K562 (cell line): Measurements from ENCODE around the gene PSRC1. TPM values are rescaled to one million over a fixed set of nuclear protein-coding genes. Genes with fewer than 3 reads are reported as not detected.

ENCODE experiments used
- ATAC-seq: fragments of 200-7000 bp; cut with Tn5 transposase; 3 replicates; pipeline ENCODE4 v1.9.1; 2020; ENCODE audit warnings: moderate library complexity
- BruUV-seq: library from RNA; stranded (reverse); fragments of 400-500 nt; replicated peaks from 2 replicates; lab custom pipeline; 2021; lab: Mats Ljungman, UMichigan
- CTCF ChIA-PET: fragments of 300-600 bp; formaldehyde crosslinking; extraction: SDS; loops from one replicate; lab custom pipeline; 2021; ENCODE audit warnings: low intra/inter-chr PET ratio; lab: Yijun Ruan, JAX
- POLR2A ChIA-PET: fragments of 300-600, 350-650 bp; sonication (Branson Sonifier 250); formaldehyde crosslinking; extraction: SDS; loops from one replicate; lab custom pipeline; 2021; ENCODE audit warnings: antibody characterized with exemption, inconsistent platforms; lab: Yijun Ruan, JAX
- DNase-seq, 4 experiments: peaks; one replicate each; pipeline versions ENCODE4 v3.0.0 to v3.0.0-alpha.2; 2011 to 2018; ENCODE audit warnings: low spot score in 3 of 4, mixed read lengths in 3 of 4; ENCODE audit errors: extremely low read depth in 1 of 4
- FAIRE-seq: peaks from 2 replicates; lab custom pipeline; 2011; peaks lifted over from hg19 to GRCh38; lab: Jason Lieb, UNC
- H2AFZ ChIP-seq: 2 replicates; pipeline ENCODE4 v1.6.0; 2011; ENCODE audit warnings: low read depth, low read length, control low read depth, inconsistent platforms
- H3K27ac ChIP-seq: fragments of 200-600 bp; 3 replicates; pipeline ENCODE4 v1.8.0; 2011; ENCODE audit warnings: low read depth, mild to moderate bottlenecking, control low read depth, inconsistent platforms, low read length, moderate library complexity, mixed read lengths; ENCODE audit errors: extremely low read depth
- H3K27me3 ChIP-seq, 2 experiments: fragments of 300-600 bp in 1 of 2; 2 replicates in 1 of 2; 3 replicates in 1 of 2; pipeline versions ENCODE4 v1.6.0 to v1.8.0; 2011; ENCODE audit warnings: inconsistent platforms in 2 of 2, low read length in 2 of 2, mild to moderate bottlenecking in 1 of 2, mixed read lengths in 1 of 2, moderate library complexity in 1 of 2; ENCODE audit not compliant: control insufficient read depth in 2 of 2, insufficient read depth in 2 of 2
- H3K36me3 ChIP-seq: fragments of 300-600 bp; 3 replicates; pipeline ENCODE4 v1.8.0; 2011; ENCODE audit warnings: mild to moderate bottlenecking, low read length, inconsistent platforms; ENCODE audit not compliant: control insufficient read depth, insufficient read depth
- H3K4me1 ChIP-seq, 2 experiments: fragments of 200-600 bp in 1 of 2; replicated peaks in 1 of 2; 2 replicates in 1 of 2; 3 replicates in 1 of 2; pipeline versions ENCODE4 v1.5.1 to v1.8.0; 2011; ENCODE audit warnings: inconsistent platforms in 2 of 2, low read length in 2 of 2, mild to moderate bottlenecking in 1 of 2, mixed read lengths in 1 of 2, moderate library complexity in 1 of 2; ENCODE audit not compliant: control insufficient read depth in 2 of 2, insufficient read depth in 2 of 2
- H3K4me2 ChIP-seq: 2 replicates; pipeline ENCODE4 v1.6.1; 2011; ENCODE audit warnings: low read length, control low read depth, inconsistent platforms, mixed read lengths; ENCODE audit not compliant: insufficient read depth
- H3K4me3 ChIP-seq: fragments of 200-600 bp; sonication (generic), shearing (Covaris generic); 2 replicates; pipeline ENCODE4 v1.5.1; 2016; ENCODE audit warnings: control low read depth, inconsistent platforms
- H3K79me2 ChIP-seq: fragments of 200-600 bp; 3 replicates; pipeline ENCODE4 v1.8.0; 2011; ENCODE audit warnings: low read length, inconsistent platforms; ENCODE audit not compliant: control insufficient read depth, insufficient read depth
- H3K9ac ChIP-seq, 2 experiments: 2 replicates each; pipeline versions ENCODE4 v1.6.0 to v1.6.1; 2011; ENCODE audit warnings: low read depth in 2 of 2, low read length in 2 of 2, control low read depth in 1 of 2, inconsistent platforms in 1 of 2, mild to moderate bottlenecking in 1 of 2, mixed read lengths in 1 of 2; ENCODE audit not compliant: insufficient read depth in 1 of 2
- H3K9me1 ChIP-seq: one replicate; pipeline ENCODE4 v1.6.0; 2011; ENCODE audit warnings: inconsistent platforms, mild to moderate bottlenecking, low read length, moderate library complexity; ENCODE audit not compliant: control insufficient read depth, insufficient read depth
- H3K9me3 ChIP-seq: replicated peaks from 2 replicates; pipeline ENCODE4 v1.5.1; 2011; ENCODE audit warnings: low read depth, low read length, inconsistent platforms; ENCODE audit not compliant: control insufficient read depth, insufficient read depth
- H4K20me1 ChIP-seq: replicated peaks from 2 replicates; pipeline ENCODE4 v1.6.1; 2011; ENCODE audit warnings: low read length, inconsistent platforms, mixed read lengths; ENCODE audit not compliant: control insufficient read depth, insufficient read depth
- BDP1 ChIP-seq: IDR thresholded peaks from 3 replicates; pipeline ENCODE4 v1.6.1; 2011; ENCODE audit not compliant: insufficient read length, insufficient read depth
- BRCA1 ChIP-seq, 2 experiments: fragments of 450-650 bp in 1 of 2; sonication (generic) in 1 of 2; formaldehyde crosslinking in 1 of 2; IDR thresholded peaks; 2 replicates each; pipeline versions ENCODE4 v1.5.0 to v1.6.1; 2017 to 2020; ENCODE audit warnings: mild to moderate bottlenecking in 1 of 2, missing genetic modification reagents in 1 of 2
- FIP1L1 ChIP-seq: fragments of 200-400 bp; formaldehyde crosslinking; IDR thresholded peaks from 2 replicates; pipeline ENCODE4 v1.6.1; 2018; ENCODE audit warnings: mild to moderate bottlenecking, low read depth, low read length; ENCODE audit not compliant: poor library complexity, severe bottlenecking
- NFYB ChIP-seq: IDR thresholded peaks from 2 replicates; pipeline ENCODE4 v1.6.1; 2011; ENCODE audit warnings: mild to moderate bottlenecking, moderate library complexity; ENCODE audit not compliant: insufficient read length; ENCODE audit errors: extremely low read depth
- PCBP1 ChIP-seq: fragments of 200-400 bp; formaldehyde crosslinking; IDR thresholded peaks from 2 replicates; pipeline ENCODE4 v1.6.1; 2018; ENCODE audit warnings: mild to moderate bottlenecking, low read depth, low read length; ENCODE audit not compliant: poor library complexity, severe bottlenecking
- RBFOX2 ChIP-seq: fragments of 200-400 bp; formaldehyde crosslinking; IDR thresholded peaks from 2 replicates; pipeline ENCODE4 v1.6.1; 2017; ENCODE audit warnings: low read depth, mild to moderate bottlenecking, low read length, moderate library complexity
- XRCC5 ChIP-seq: fragments of 200-400 bp; formaldehyde crosslinking; IDR thresholded peaks from 2 replicates; pipeline ENCODE4 v1.6.1; 2017; ENCODE audit warnings: low read depth, mild to moderate bottlenecking, low read length
- YY1 ChIP-seq, 3 experiments: IDR thresholded peaks; 2 replicates each; pipeline ENCODE4 v1.6.1; 2011; ENCODE audit warnings: low read length in 2 of 3, mild to moderate bottlenecking in 2 of 3, moderate library complexity in 2 of 3, borderline replicate concordance in 1 of 3, control low read depth in 1 of 3, low read depth in 1 of 3; ENCODE audit not compliant: insufficient read depth in 3 of 3, insufficient replicate concordance in 2 of 3, control insufficient read depth in 1 of 3, insufficient read length in 1 of 3; ENCODE audit errors: extremely low read depth in 1 of 3
- ZBTB33 ChIP-seq: sonication (generic); formaldehyde crosslinking; IDR thresholded peaks from 2 replicates; pipeline ENCODE4 v1.8.1; 2023; ENCODE audit warnings: mild to moderate bottlenecking, missing genetic modification reagents
- WGBS: fragments of 100-300 bp; shearing (Covaris generic); methylation state at CpG from one replicate; pipeline ENCODE4 v1.1.6; 2016; ENCODE audit warnings: low coverage, mixed read lengths; ENCODE audit not compliant: insufficient coverage; ENCODE audit errors: missing lambda C conversion rate; 5-methylcytosine and 5-hydroxymethylcytosine counted together
- in situ Hi-C: fragments of 300-500 bp; cut with MboI; formaldehyde crosslinking; loops from 4 replicates; pipeline ENCODE4 v1.15.0; 2018; ENCODE audit warnings: inconsistent platforms, mixed read lengths
- intact Hi-C: fragments of 100-400 bp; cut with micrococcal nuclease; formaldehyde crosslinking; loops from 2 replicates; pipeline ENCODE4 v1.14.2; 2022
- polyA plus RNA-seq, 8 experiments: library from polyadenylated mRNA; depleted of rRNA in 4 of 8; stranded (reverse) in 5 of 8; unstranded in 3 of 8; fragments of >200 nt; fragmentation: Nextera tagmentation in 2 of 8; fragmentation: Illumina TruSeq in 1 of 8; extraction: Ambion mirVana in 2 of 8; extraction: Trizol in 1 of 8; gene quantifications; 2 replicates each; pipeline versions ENCODE4 v1.2.1 to v1.2.3, GENCODE V29; 2011 to 2014; ENCODE audit warnings: inconsistent platforms in 1 of 8, missing spikeins in 1 of 8
- total RNA-seq, 7 experiments: library from RNA; depleted of rRNA in 6 of 7; stranded (reverse); fragments of >200 nt in 6 of 7; fragmentation: Illumina TruSeq in 2 of 7; extraction: Trizol in 2 of 7; gene quantifications; 2 replicates each; pipeline versions ENCODE4 v1.2.1 to v1.2.3, GENCODE V29; 2011 to 2021; ENCODE audit warnings: low replicate concordance in 1 of 7

Gene PSRC1
- total and polyA plus RNA-seq, 9 of the 15 experiments (the other 6 are each of a cell fraction or from before 2014, with no cell fraction given) = 6.5 to 65.2 (median 39.3) TPM

- Histone ChIP-seq H3K4me2 (peak overlapping the region; percentile 83), H3K9me3 (no peaks in the 10 kb centered on the region), H3K36me3 (peaks cover 6% of the 10 kb centered on the region; the same call in 2 of the 3 replicates), H3K4me1 (peaks cover 43 to 81% of the 10 kb centered on the region in 2 experiments), H2AFZ (peak overlapping the region; percentile 69), H3K4me3 (peak overlapping the region; percentile 18; the same call in 1 of the 2 replicates), H3K9ac (peak overlapping the region; percentile 81 to 89), H3K27ac (peak overlapping the region; percentile 89), H3K9me1 (peaks cover 4% of the 10 kb centered on the region), H3K79me2 (peaks cover 36% of the 10 kb centered on the region), H3K27me3 (no peaks in the 10 kb centered on the region), H4K20me1 (no peaks in the 10 kb centered on the region)
- ATAC-seq (no peak), FAIRE-seq (no peak), DNase-seq (peak in 2 of 4 experiments; percentile 58 to 59)
- intact Hi-C loops = no loop called here
- ChIA-PET POLR2A (interaction anchor here (0.6 to 4.8 kb wide), 9 partner anchors 13 to 291 kb away, joined by 3 to 36 read pairs (median 3); partner anchors contain the start of gene SORT1), CTCF (no interaction called here)
- 80% methylated on average over 33 of the region's 33 CpGs for WGBS
- no TSS peak for BruUV-seq
- in situ Hi-C loops = no loop called here
- peak; percentile 31 for TF ChIP-seq FIP1L1
- TF ChIP-seq BDP1 = no peak
- no peak for TF ChIP-seq NFYB
- TF ChIP-seq PCBP1 = peak; percentile 62
- peak; percentile 60; the same call in 1 of the 2 replicates for TF ChIP-seq ZBTB33 (CRISPR knock-in tag)
- no peak for TF ChIP-seq BRCA1 (IDR thresholded peaks at IDR 0.05)
- TF ChIP-seq BRCA1 (CRISPR knock-in tag; IDR thresholded peaks at IDR 0.05) = 0 out of 2 replicates have a peak, but pooled peaks have one; percentile 79
- TF ChIP-seq XRCC5 = peak; percentile 48
- peak in 1 of 3 experiments; percentile 24 for TF ChIP-seq YY1 (IDR thresholded peaks at IDR 0.05; ENCODE audit: borderline replicate concordance in 1 of 3, control insufficient read depth in 1 of 3, extremely low read depth in 1 of 3, insufficient read depth in 3 of 3, insufficient read length in 1 of 3, insufficient replicate concordance in 2 of 3, low read depth in 1 of 3, low read length in 2 of 3)
- peak; percentile 47; the same call in 1 of the 2 replicates for TF ChIP-seq RBFOX2
Measured at GRCh38 chr1:109252893-109253802, 29.8 kb downstream of the PSRC1 start.
